ENCODE results near the gene NFE2L2. TPM values are rescaled to one million over a fixed set of nuclear protein-coding genes. Genes with fewer than 3 reads are reported as not detected.

The NFE2L2 gene
- total RNA-seq, 2 experiments from 2014 or later: 71.0 to 78.8 TPM

GRCh38 chr2:177289824-177290628, 25.5 kb upstream of the NFE2L2 start:
- peaks cover 15% of the 10 kb centered on the region for H3K36me3 Mint-ChIP-seq
- POLR2A ChIA-PET: interaction anchor here (0.6 to 12.4 kb wide), 2 partner anchors 14 to 24 kb away, joined by 4 to 256 read pairs; partner anchors contain the start of gene NFE2L2
- ATAC-seq (ENCODE audit: low read depth) (peak; percentile 80), DNase-seq (peak; percentile 50)
- peak overlapping the region; percentile 77 for H3K4me3 Mint-ChIP-seq
- peaks cover 2% of the 10 kb centered on the region for H3K9me3 Mint-ChIP-seq
- no peaks in the 10 kb centered on the region for H3K27me3 Mint-ChIP-seq
- H3K27ac Mint-ChIP-seq: peak overlapping the region; percentile 97
- peaks cover 60% of the 10 kb centered on the region for H3K4me1 Mint-ChIP-seq

DNA sequence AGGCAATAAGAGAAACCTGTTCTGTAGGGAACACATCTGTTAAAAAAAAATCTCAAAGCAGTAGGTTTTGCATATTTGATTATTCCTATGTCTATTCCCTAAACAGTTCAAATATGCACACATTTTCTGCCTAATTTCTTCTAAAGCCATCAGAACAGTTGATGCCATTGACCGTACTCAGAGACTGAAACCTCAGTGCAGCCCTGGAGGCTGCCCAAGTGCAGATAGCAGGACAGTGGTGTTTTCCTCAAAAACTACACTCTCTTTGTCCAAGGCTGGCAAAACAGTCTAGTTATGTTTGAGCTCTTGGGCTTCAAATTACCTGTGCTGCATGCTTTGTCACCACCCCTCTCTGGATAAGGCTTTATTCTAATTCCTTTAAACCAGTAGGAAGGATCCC, 23.3 kb upstream of the NFE2L2 start:
- H3K27me3 Mint-ChIP-seq: no peaks in the 10 kb centered on the region
- POLR2A ChIA-PET: interaction anchor here (12.4 kb wide), 1 partner anchor 22 kb away, joined by 256 read pairs; the partner anchor contains the start of gene NFE2L2
- peaks cover 2% of the 10 kb centered on the region for H3K9me3 Mint-ChIP-seq
- no peak for ATAC-seq (ENCODE audit: low read depth)
- no peak overlapping the region for H3K4me3 Mint-ChIP-seq
- DNase-seq: no peak
- H3K36me3 Mint-ChIP-seq: peaks cover 14% of the 10 kb centered on the region
- peaks cover 56% of the 10 kb centered on the region for H3K4me1 Mint-ChIP-seq
- no peak overlapping the region for H3K27ac Mint-ChIP-seq

- POLR2A ChIA-PET: interaction anchor here (0.8 to 12.4 kb wide), 3 partner anchors 15 to 121 kb away, joined by 3 to 256 read pairs (median 5); partner anchors contain the start of gene NFE2L2
- Mint-ChIP-seq H3K27me3 (no peaks in the 10 kb centered on the region), H3K9me3 (no peaks in the 10 kb centered on the region), H3K4me1 (peaks cover 52% of the 10 kb centered on the region), H3K27ac (no peak overlapping the region), H3K4me3 (no peak overlapping the region), H3K36me3 (peaks cover 8% of the 10 kb centered on the region)
- no peak for DNase-seq
- ATAC-seq (ENCODE audit: low read depth): no peak
Measured at GRCh38 chr2:177285892-177286715, 21.6 kb upstream of the NFE2L2 start.

DNA sequence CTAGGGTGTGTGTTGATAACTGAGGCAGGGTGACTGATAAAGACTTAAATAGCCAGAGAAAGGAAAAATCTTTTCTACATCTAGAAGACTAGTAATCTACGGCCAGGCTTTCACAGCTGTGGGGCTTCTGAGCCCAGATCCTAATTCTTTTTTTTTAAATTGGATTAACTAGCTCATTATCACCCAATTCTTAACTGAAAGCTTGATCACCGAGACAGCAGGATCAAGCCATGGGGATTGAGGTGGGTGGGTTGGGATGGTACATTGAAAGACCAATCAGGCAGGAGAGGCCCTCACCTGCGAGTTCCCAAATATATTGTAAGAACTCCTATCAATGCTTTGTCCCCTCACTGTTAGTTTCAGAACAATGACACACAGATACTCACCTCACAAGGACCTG, 20.0 kb upstream of the NFE2L2 start:
- POLR2A ChIA-PET: interaction anchor here (6.3 kb wide), 1 partner anchor 19 kb away, joined by 89 read pairs; the partner anchor contains the start of gene NFE2L2
- Mint-ChIP-seq H3K36me3 (peaks cover 12% of the 10 kb centered on the region), H3K4me1 (peaks cover 43% of the 10 kb centered on the region), H3K27me3 (no peaks in the 10 kb centered on the region), H3K4me3 (no peak overlapping the region), H3K9me3 (no peaks in the 10 kb centered on the region), H3K27ac (no peak overlapping the region)
- ATAC-seq (ENCODE audit: low read depth) (no peak), DNase-seq (no peak)

DNA sequence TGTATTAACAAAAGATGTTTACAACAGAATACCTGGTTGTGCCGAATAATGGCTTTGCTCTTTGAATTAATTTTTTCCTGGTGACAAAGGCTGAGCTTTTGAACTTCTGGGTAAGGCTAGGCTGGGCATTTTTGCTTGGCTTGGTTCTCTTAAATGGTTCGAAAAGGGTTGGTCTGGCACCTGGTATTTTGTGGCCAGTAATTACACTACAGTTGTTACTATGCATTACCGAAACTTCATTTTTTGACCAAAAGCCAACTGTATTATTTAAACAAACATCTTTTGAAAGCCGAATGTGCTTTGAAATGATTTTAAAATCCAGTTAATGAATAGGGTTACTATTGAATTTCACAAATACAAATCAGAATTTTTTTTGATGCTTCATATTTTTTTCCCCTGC, 19.4 kb upstream of the NFE2L2 start:
- H3K4me1 Mint-ChIP-seq: peaks cover 37% of the 10 kb centered on the region
- POLR2A ChIA-PET: interaction anchor here (6.3 kb wide), 1 partner anchor 18 kb away, joined by 89 read pairs; the partner anchor contains the start of gene NFE2L2
- no peak overlapping the region for H3K27ac Mint-ChIP-seq

GRCh38 chr2:177282787-177283572, 18.5 kb upstream of the NFE2L2 start:
- peaks cover 13% of the 10 kb centered on the region for H3K36me3 Mint-ChIP-seq
- peaks cover 35% of the 10 kb centered on the region for H3K4me1 Mint-ChIP-seq
- no peak overlapping the region for H3K4me3 Mint-ChIP-seq
- DNase-seq: no peak
- no peaks in the 10 kb centered on the region for H3K9me3 Mint-ChIP-seq
- ATAC-seq (ENCODE audit: low read depth): no peak
- H3K27me3 Mint-ChIP-seq: peaks cover 2% of the 10 kb centered on the region
- H3K27ac Mint-ChIP-seq: no peak overlapping the region
- POLR2A ChIA-PET: interaction anchor here (0.6 to 6.3 kb wide), 2 partner anchors 17 to 27 kb away, joined by 3 to 89 read pairs; partner anchors contain the start of gene NFE2L2

More for the DNA sequence above, 19.4 kb upstream of the NFE2L2 start:
- Mint-ChIP-seq H3K27me3 (peaks cover 2% of the 10 kb centered on the region), H3K36me3 (peaks cover 12% of the 10 kb centered on the region), H3K4me3 (no peak overlapping the region), H3K9me3 (no peaks in the 10 kb centered on the region)
- DNase-seq (no peak), ATAC-seq (ENCODE audit: low read depth) (no peak)

GRCh38 chr2:177282181-177282641, 17.7 kb upstream of the NFE2L2 start:
- Mint-ChIP-seq H3K4me1 (peaks cover 35% of the 10 kb centered on the region), H3K4me3 (no peak overlapping the region), H3K27me3 (peaks cover 2% of the 10 kb centered on the region), H3K9me3 (no peaks in the 10 kb centered on the region), H3K36me3 (peaks cover 13% of the 10 kb centered on the region), H3K27ac (no peak overlapping the region)
- POLR2A ChIA-PET: interaction anchor here (2.0 to 6.3 kb wide), 2 partner anchors 10 to 16 kb away, joined by 9 to 89 read pairs; partner anchors contain the start of gene NFE2L2
- no peak for ATAC-seq (ENCODE audit: low read depth)
- DNase-seq: no peak

- no peak for DNase-seq
- peaks cover 2% of the 10 kb centered on the region for H3K27me3 Mint-ChIP-seq
- peaks cover 35% of the 10 kb centered on the region for H3K4me1 Mint-ChIP-seq
- H3K9me3 Mint-ChIP-seq: no peaks in the 10 kb centered on the region
- no peak overlapping the region for H3K27ac Mint-ChIP-seq
- POLR2A ChIA-PET: interaction anchor here (2.0 to 6.3 kb wide), 2 partner anchors 9 to 16 kb away, joined by 9 to 89 read pairs; partner anchors contain the start of gene NFE2L2
- no peak overlapping the region for H3K4me3 Mint-ChIP-seq
- H3K36me3 Mint-ChIP-seq: peaks cover 13% of the 10 kb centered on the region
- peak; percentile 55 for ATAC-seq (ENCODE audit: low read depth)
Measured at GRCh38 chr2:177281400-177282180, 17.1 kb upstream of the NFE2L2 start.

GRCh38 chr2:177279847-177280246, 15.3 kb upstream of the NFE2L2 start:
- no peak for ATAC-seq (ENCODE audit: low read depth)
- Mint-ChIP-seq H3K9me3 (no peaks in the 10 kb centered on the region), H3K36me3 (peaks cover 6% of the 10 kb centered on the region), H3K27ac (no peak overlapping the region), H3K4me3 (no peak overlapping the region), H3K4me1 (peaks cover 21% of the 10 kb centered on the region), H3K27me3 (peaks cover 2% of the 10 kb centered on the region)
- DNase-seq: no peak
- POLR2A ChIA-PET: interaction anchor here (0.6 to 6.3 kb wide), 2 partner anchors 14 to 28 kb away, joined by 3 to 89 read pairs; partner anchors contain the start of gene NFE2L2

DNA sequence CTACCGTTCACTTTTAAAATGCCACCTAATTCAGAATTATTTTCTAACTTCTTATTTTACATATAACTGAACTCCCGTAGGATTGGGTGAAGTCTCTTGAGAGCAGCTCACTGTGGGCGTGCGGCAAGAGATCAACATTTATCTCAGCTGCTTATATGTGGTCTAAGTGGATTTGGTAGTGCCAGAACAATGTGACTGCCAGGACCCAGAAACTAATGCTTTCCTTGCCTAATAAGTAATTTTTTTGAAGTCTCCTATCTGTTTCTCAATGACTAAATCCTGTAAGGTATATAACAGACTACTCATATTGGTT, 11.2 kb upstream of the NFE2L2 start:
- peaks cover 5% of the 10 kb centered on the region for H3K36me3 Mint-ChIP-seq
- H3K27ac Mint-ChIP-seq: no peak overlapping the region
- peaks cover 22% of the 10 kb centered on the region for H3K4me1 Mint-ChIP-seq
- peaks cover 2% of the 10 kb centered on the region for H3K27me3 Mint-ChIP-seq
- POLR2A ChIA-PET: interaction anchor here (1.6 kb wide), 1 partner anchor 12 kb away, joined by 7 read pairs; the partner anchor contains the start of gene NFE2L2
- H3K9me3 Mint-ChIP-seq: no peaks in the 10 kb centered on the region
- no peak for DNase-seq
- no peak for ATAC-seq (ENCODE audit: low read depth)
- no peak overlapping the region for H3K4me3 Mint-ChIP-seq

GRCh38 chr2:177275040-177275742, 10.7 kb upstream of the NFE2L2 start:
- DNase-seq (no peak), ATAC-seq (ENCODE audit: low read depth) (no peak)
- Mint-ChIP-seq H3K4me1 (peaks cover 24% of the 10 kb centered on the region), H3K27ac (no peak overlapping the region), H3K36me3 (peaks cover 2% of the 10 kb centered on the region), H3K4me3 (no peak overlapping the region), H3K9me3 (no peaks in the 10 kb centered on the region), H3K27me3 (peaks cover 2% of the 10 kb centered on the region)
- POLR2A ChIA-PET: interaction anchor here (0.9 kb wide), 1 partner anchor 12 kb away, joined by 3 read pairs; no protein-coding TSS in a partner anchor

Data from activated naive CD8-positive, alpha-beta T cell treated with anti-CD3 and anti-CD28 coated beads, Interleukin-2, amount 10 ng/mL, durations not matched to agents 7 days and 5 days (primary cell).